HEK293T (cell line): ENCODE data around the gene PCNX1.

Experiments used
- FOXA1 ChIP-seq: fragments of 450-650 bp; IDR thresholded peaks from 2 replicates; pipeline ENCODE4 v1.6.1; 2016; ENCODE audit warnings: mild to moderate bottlenecking
- FOXM1 ChIP-seq: fragments of 450-650 bp; IDR thresholded peaks from 2 replicates; pipeline ENCODE4 v1.6.1; 2017; ENCODE audit warnings: mild to moderate bottlenecking, borderline replicate concordance
- LEF1 ChIP-seq: fragments of 450-650 bp; IDR thresholded peaks from 2 replicates; pipeline ENCODE4 v1.6.1; 2017; ENCODE audit warnings: mild to moderate bottlenecking, borderline replicate concordance
- SUZ12 ChIP-seq: fragments of 450-650 bp; IDR thresholded peaks from 2 replicates; pipeline ENCODE4 v1.6.1; 2016; ENCODE audit warnings: mild to moderate bottlenecking

DNA sequence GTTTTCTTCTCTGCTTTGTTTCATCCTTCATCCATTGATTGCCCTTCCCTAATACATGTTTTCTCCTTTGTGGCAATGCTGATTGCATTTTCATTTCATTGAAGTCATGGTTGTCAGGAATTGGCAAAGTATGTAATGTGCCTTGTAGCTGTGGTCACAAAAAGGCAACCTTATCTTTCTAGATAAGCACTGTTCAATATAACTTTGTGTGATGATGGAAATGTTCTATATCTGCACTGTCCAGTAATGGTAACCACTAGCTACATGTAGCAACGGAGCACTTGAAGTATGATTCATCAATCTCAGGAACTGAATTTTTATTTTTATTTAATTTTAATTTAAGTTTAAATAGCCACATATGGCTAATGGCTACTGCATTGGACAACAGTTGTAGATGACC is 79.8 kb downstream of the PCNX1 start:
- TF ChIP-seq FOXM1: no peak
- TF ChIP-seq LEF1: no peak
- no peak for TF ChIP-seq SUZ12
- TF ChIP-seq FOXA1: no peak
